Liver (tissue), 9 donors: ENCODE measurements around the gene TRIM3. TPM values are rescaled to one million over a fixed set of nuclear protein-coding genes. Genes with fewer than 3 reads are reported as not detected.

Experiments used
- DNase-seq: peaks from one replicate; pipeline ENCODE4 v3.0.0-alpha.2; 2017; ENCODE audit warnings: low spot score
- H3K27ac ChIP-seq, 2 donors: one replicate each; pipeline ENCODE4 v1.7.0; 2013; ENCODE audit warnings: inconsistent platforms in 2 of 2, low read length in 2 of 2, control low read depth in 1 of 2, low read depth in 1 of 2, mild to moderate bottlenecking in 1 of 2
- H3K27me3 ChIP-seq, 4 donors: one replicate each; pipeline versions ENCODE4 v1.6.1 to v1.7.0; 2013; ENCODE audit warnings: low read length in 3 of 4, inconsistent platforms in 1 of 4, mild to moderate bottlenecking in 1 of 4, moderate library complexity in 1 of 4; ENCODE audit not compliant: control insufficient read depth in 4 of 4, insufficient read depth in 4 of 4
- H3K36me3 ChIP-seq, 4 donors: one replicate each; pipeline versions ENCODE4 v1.6.1 to v1.7.0; 2013; ENCODE audit warnings: low read length in 3 of 4, mild to moderate bottlenecking in 3 of 4, low read depth in 1 of 4, moderate library complexity in 1 of 4; ENCODE audit not compliant: control insufficient read depth in 4 of 4, insufficient read depth in 3 of 4
- H3K4me1 ChIP-seq, 4 donors: one replicate each; pipeline versions ENCODE4 v1.6.1 to v1.7.0; 2013; ENCODE audit warnings: low read length in 3 of 4, mild to moderate bottlenecking in 3 of 4, moderate library complexity in 1 of 4; ENCODE audit not compliant: control insufficient read depth in 4 of 4, insufficient read depth in 4 of 4
- H3K4me3 ChIP-seq, 3 donors: one replicate each; pipeline versions ENCODE4 v1.6.1 to v1.7.0; 2013; ENCODE audit warnings: low read length in 3 of 3, control low read depth in 1 of 3, low read depth in 1 of 3, mild to moderate bottlenecking in 1 of 3
- H3K9ac ChIP-seq, 2 donors: one replicate each; pipeline ENCODE4 v1.7.0; 2013; ENCODE audit warnings: low read length in 2 of 2, mild to moderate bottlenecking in 2 of 2, moderate library complexity in 2 of 2, control low read depth in 1 of 2, low read depth in 1 of 2
- H3K9me3 ChIP-seq, 4 donors: one replicate each; pipeline versions ENCODE4 v1.6.1 to v1.7.0; 2013; ENCODE audit warnings: low read length in 3 of 4; ENCODE audit not compliant: control insufficient read depth in 4 of 4
- EGR1 ChIP-seq, 2 donors: IDR thresholded peaks; 2 replicates each; pipeline ENCODE4 v1.6.1; 2016 to 2018; ENCODE audit warnings: antibody characterized with exemption in 2 of 2, low read depth in 2 of 2
- FOXA1 ChIP-seq: IDR thresholded peaks from 2 replicates; pipeline ENCODE4 v1.6.1; 2016; ENCODE audit warnings: antibody characterized with exemption
- HNF4A ChIP-seq, 2 donors: conservative IDR thresholded peaks; 2 replicates each; pipeline ENCODE4 v1.6.1; 2016; ENCODE audit warnings: antibody characterized with exemption in 2 of 2, mild to moderate bottlenecking in 2 of 2
- HNF4G ChIP-seq: IDR thresholded peaks from 2 replicates; pipeline ENCODE4 v1.6.1; 2016; ENCODE audit warnings: antibody characterized with exemption
- NR2F2 ChIP-seq: IDR thresholded peaks from 2 replicates; pipeline ENCODE4 v1.6.1; 2016; ENCODE audit warnings: antibody characterized with exemption
- RXRA ChIP-seq, 2 donors: IDR thresholded peaks; 2 replicates each; pipeline ENCODE4 v1.6.1; 2017 to 2018; ENCODE audit warnings: antibody characterized with exemption in 2 of 2, mild to moderate bottlenecking in 1 of 2
- SP1 ChIP-seq: IDR thresholded peaks from 2 replicates; pipeline ENCODE4 v1.6.1; 2018; ENCODE audit warnings: antibody characterized with exemption, mild to moderate bottlenecking
- TAF1 ChIP-seq: conservative IDR thresholded peaks from 2 replicates; pipeline ENCODE4 v1.6.1; 2016; ENCODE audit warnings: antibody characterized with exemption, mild to moderate bottlenecking
- YY1 ChIP-seq: IDR thresholded peaks from 2 replicates; pipeline ENCODE4 v1.6.1; 2016; ENCODE audit warnings: antibody characterized with exemption, mild to moderate bottlenecking
- WGBS: extraction: QIAGEN DNeasy Blood & Tissue Kit; methylation state at CpG from one replicate; pipeline ENCODE4 v1.1.7; 2013; 5-methylcytosine and 5-hydroxymethylcytosine counted together
- polyA plus RNA-seq, 2 donors: library from polyadenylated mRNA; stranded (reverse) in 1 of 2; unstranded in 1 of 2; fragments of 200-250 nt in 1 of 2; fragments of >200 nt in 1 of 2; fragmentation: Nextera tagmentation in 1 of 2; extraction: Ambion mirVana in 1 of 2; gene quantifications; one replicate each; pipeline versions ENCODE4 v1.2.1 to v1.2.3, GENCODE V29; 2013 to 2015
- total RNA-seq, 2 donors: library from RNA; depleted of rRNA; stranded (reverse); fragments of >200 nt; gene quantifications; one replicate each; pipeline ENCODE4 v1.2.3, GENCODE V29; 2014
- TF ChIP-seq, protein P1 (sequence below): IDR thresholded peaks from 2 replicates; pipeline ENCODE4 v1.6.1; 2016; ENCODE audit warnings: antibody characterized with exemption
- TF ChIP-seq, protein P2 (sequence below): IDR thresholded peaks from 2 replicates; pipeline ENCODE4 v1.6.1; 2016; ENCODE audit warnings: antibody characterized with exemption
- TF ChIP-seq, protein P3 (sequence below): fragments of 150-350 bp; IDR thresholded peaks from 2 replicates; pipeline ENCODE4 v1.5.1; 2017; ENCODE audit warnings: improper control_type of control experiment, low read depth, low read length; ENCODE audit not compliant: missing input control
- donor health status: healthy.
- donor health status: healthy.
- donor health status: healthy.
- donor health status: healthy.
- donor health status: healthy.

Gene TRIM3
- total and polyA plus RNA-seq, 4 donors = 5.2 to 12.7 (median 9.1) TPM

DNA sequence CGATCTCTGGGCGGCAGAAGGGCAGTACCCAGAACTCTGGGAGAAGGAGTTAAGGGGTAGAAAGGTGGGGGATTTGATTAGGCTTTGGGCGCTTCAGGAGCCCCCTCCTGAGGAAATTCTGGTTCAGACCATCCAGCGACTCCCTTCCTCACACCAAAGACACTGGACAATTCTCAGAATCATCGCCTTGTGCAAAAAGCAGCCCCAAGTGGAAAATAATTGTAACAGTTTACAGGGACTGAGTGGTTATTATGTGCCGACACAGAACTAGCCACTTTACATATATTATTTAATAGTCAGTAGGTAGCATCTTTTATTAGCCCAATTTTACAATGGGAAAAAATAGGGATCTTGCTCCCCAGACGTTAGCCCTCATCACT lies 662 bp upstream of the TRIM3 start:
- Histone ChIP-seq H3K27ac (peak overlapping the region; percentile 72 to 81), H3K4me3 (peak overlapping the region; percentile 23 to 69 (median 38)), H3K36me3 (peaks cover 3 to 27% (median 14%) of the 10 kb centered on the region in 4 donors), H3K9me3 (no peaks in the 10 kb centered on the region), H3K27me3 (no peaks in the 10 kb centered on the region), H3K4me1 (peaks cover 5 to 36% (median 21%) of the 10 kb centered on the region in 4 donors), H3K9ac (peak overlapping the region; percentile 45 to 53)
- 59% methylated on average over 7 of the region's 7 CpGs for whole genome bisulfite sequencing
- DNase-seq = no peak
- TF ChIP-seq YY1 = no peak

DNA sequence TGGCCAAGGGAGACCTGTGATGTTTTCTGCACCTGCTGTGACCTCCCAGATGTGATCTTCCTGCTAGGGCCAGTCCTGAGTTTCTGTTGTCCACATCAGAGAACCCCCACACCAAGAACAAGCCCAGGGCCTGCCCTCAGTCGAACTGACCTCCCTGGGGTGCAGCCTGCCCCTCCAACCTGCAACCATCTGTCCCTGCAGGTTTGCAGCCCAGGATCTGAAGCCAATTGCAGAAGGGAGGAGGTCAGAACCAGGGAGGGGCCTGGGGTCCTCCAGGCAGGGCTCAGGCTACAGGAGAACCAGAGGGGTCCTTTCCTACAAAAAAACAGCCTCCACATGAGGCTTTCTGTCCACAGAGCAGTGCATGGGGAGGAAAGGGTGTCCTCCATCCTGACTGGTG lies 807 bp downstream of the TRIM3 start:
- DNase-seq = no peak
- Histone ChIP-seq H3K4me3 (peak overlapping the region in 2 of 3 donors; percentile 1 to 69), H3K4me1 (peaks cover 5 to 34% (median 21%) of the 10 kb centered on the region in 4 donors), H3K27me3 (no peaks in the 10 kb centered on the region), H3K36me3 (peaks cover 3 to 12% (median 9%) of the 10 kb centered on the region in 4 donors), H3K9me3 (no peaks in the 10 kb centered on the region), H3K9ac (no peak overlapping the region), H3K27ac (no peak overlapping the region)
- TF ChIP-seq RXRA (IDR thresholded peaks at IDR 0.05) = no peak
- TF ChIP-seq FOXA1 = no peak
- TF ChIP-seq EGR1 (IDR thresholded peaks at IDR 0.05; ENCODE audit: low read depth in 2 of 2) = no peak
- TF ChIP-seq HNF4A (conservative IDR thresholded peaks at IDR 0.05) = no peak
- TF ChIP-seq NR2F2 = no peak
- TF ChIP-seq, protein P1, sequence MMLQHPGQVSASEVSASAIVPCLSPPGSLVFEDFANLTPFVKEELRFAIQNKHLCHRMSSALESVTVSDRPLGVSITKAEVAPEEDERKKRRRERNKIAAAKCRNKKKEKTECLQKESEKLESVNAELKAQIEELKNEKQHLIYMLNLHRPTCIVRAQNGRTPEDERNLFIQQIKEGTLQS = no peak
- no peak for TF ChIP-seq SP1
- TF ChIP-seq, protein P2, sequence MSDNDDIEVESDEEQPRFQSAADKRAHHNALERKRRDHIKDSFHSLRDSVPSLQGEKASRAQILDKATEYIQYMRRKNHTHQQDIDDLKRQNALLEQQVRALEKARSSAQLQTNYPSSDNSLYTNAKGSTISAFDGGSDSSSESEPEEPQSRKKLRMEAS = no peak
- no peak for TF ChIP-seq HNF4G
- 73% methylated on average over 1 of the region's 1 CpG for WGBS

DNA sequence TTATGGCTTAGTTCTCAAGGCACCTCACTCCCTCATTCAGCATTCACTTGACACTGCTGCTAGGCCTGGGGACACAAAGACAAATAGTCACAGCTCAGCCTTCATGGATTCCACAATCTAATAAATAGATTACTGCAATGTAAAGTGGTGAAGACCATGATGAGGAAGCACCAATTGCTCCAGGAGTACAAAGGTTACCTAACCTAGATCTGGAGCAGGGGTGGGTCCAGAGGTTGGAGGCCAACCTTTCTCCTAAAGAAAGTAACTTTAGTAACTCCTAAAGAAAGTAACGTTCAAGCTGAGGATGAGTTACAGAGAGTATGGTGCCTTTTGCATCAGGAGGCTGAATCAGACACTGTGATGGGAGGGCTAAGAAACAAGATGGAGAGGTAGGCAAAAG lies 4.1 kb downstream of the TRIM3 start:
- Histone ChIP-seq H3K36me3 (no peaks in the 10 kb centered on the region), H3K9me3 (no peaks in the 10 kb centered on the region), H3K4me3 (no peak overlapping the region), H3K9ac (no peak overlapping the region), H3K27me3 (no peaks in the 10 kb centered on the region), H3K4me1 (peaks cover 5 to 18% (median 10%) of the 10 kb centered on the region in 4 donors), H3K27ac (no peak overlapping the region)
- 88% methylated on average over 1 of the region's 1 CpG for WGBS
- DNase-seq = no peak
- TF ChIP-seq HNF4A (conservative IDR thresholded peaks at IDR 0.05) (no peak), TAF1 (no peak)
- TF ChIP-seq, protein P3, sequence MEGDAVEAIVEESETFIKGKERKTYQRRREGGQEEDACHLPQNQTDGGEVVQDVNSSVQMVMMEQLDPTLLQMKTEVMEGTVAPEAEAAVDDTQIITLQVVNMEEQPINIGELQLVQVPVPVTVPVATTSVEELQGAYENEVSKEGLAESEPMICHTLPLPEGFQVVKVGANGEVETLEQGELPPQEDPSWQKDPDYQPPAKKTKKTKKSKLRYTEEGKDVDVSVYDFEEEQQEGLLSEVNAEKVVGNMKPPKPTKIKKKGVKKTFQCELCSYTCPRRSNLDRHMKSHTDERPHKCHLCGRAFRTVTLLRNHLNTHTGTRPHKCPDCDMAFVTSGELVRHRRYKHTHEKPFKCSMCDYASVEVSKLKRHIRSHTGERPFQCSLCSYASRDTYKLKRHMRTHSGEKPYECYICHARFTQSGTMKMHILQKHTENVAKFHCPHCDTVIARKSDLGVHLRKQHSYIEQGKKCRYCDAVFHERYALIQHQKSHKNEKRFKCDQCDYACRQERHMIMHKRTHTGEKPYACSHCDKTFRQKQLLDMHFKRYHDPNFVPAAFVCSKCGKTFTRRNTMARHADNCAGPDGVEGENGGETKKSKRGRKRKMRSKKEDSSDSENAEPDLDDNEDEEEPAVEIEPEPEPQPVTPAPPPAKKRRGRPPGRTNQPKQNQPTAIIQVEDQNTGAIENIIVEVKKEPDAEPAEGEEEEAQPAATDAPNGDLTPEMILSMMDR = no peak
